CD4-positive, alpha-beta T cell treated with Interleukin-4 for 1 hour (primary cell): ENCODE data around the gene SPRN.
"Not testable (repeated sequence)": the region's sequence is repeated elsewhere in the genome, so short reads cannot be mapped to it uniquely, and the experiment has no call there.

ENCODE experiments used
- DNase-seq, 2 donors: peaks; one replicate each; pipeline ENCODE4 v3.0.0-alpha.2; 2020 to 2022

Gene SPRN

DNA sequence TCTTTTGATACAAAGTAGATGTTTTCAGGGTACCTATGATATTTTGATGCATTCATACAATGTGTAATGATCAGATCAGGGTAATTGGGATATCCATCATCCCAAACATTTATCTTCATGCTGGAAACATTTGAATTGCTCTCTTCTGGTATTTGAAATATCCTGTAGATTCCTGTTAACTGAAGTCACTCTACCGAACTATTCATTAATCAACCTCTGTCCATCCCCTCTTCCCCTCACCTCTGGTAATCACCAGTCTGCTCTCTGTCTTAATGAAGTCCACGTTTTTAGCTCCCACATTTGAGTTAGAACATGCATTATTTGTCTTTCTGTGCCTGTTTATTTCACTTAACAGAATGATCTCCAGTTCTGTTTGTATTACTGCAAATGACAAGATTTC lies 19.2 kb downstream of the SPRN start:
- no peak for DNase-seq

DNA sequence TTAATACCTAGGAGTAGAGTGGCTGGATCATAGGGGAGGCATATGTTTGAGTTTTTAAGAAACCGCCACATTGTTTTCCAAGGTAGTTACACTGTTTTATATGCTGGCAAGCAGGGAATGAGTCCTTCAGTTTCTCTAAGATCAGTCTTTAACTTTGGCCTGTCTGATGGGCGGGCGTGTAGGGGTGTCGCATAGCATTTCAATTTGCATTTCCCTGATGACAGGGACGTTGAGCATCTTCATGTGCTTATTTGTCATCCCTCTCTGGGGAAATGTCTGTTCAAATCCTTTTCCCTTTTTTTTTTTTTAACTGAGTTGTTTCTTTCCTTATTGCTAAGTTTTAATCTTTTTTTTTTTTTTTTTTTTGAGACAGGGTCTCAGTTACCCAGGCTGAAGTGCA lies 20.6 kb downstream of the SPRN start:
- no peak for DNase-seq

DNA sequence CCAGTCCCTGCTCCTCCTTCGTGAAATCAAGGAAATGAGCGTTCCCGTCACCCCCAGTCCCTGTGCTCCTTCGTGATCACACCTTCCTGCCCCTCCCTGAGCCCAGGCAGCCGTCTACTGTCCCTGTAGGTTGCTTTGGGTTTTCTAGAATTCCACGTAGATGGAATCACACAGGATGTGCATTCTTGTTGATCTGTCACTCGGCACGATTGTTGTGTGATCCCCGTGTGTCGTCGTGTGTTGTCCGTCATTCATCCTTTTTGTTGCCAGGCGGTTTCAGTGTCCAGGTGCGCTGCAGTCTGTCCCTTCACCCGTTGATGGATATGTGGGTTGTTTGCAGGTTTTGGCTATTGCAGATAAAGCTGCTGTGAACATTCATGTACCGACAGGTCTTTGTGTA lies 21.1 kb downstream of the SPRN start:
- DNase-seq: no peak

DNA sequence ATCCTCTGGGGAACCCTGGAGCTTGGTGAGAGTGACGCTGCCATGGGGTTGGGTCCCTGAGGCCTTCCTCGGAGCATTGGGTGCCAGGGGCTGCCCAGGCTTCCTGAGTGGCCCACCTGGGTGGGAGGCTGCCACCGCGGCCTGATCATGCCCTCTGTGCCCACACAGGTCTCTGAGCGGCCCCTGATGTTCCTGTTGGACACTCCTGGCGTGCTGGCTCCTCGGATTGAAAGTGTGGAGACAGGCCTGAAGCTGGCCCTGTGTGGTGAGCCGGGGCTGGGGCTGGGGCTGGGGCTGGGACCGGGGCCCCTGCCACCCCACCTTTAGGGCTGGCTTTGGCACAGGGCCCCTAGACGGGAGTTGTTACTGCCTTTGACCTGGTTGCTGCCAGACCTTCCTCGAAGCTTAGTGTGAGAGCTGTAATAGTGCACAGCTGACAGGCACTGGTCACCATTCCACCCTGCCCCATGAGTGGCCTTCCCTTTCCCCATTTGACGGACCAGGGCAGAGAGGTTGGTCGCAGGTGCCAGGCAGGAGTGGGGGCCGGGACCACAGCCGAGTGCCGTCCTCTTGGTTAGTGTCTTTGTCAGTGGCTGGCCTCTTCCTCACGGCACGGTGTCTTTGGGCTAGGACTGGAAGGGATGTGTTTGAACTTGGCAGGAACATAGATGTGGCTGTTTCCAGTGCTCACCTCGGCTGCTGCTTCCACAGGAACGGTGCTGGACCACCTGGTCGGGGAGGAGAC lies 22.3 kb downstream of the SPRN start:
- DNase-seq: peak in 1 of 2 donors; percentile 9

DNA sequence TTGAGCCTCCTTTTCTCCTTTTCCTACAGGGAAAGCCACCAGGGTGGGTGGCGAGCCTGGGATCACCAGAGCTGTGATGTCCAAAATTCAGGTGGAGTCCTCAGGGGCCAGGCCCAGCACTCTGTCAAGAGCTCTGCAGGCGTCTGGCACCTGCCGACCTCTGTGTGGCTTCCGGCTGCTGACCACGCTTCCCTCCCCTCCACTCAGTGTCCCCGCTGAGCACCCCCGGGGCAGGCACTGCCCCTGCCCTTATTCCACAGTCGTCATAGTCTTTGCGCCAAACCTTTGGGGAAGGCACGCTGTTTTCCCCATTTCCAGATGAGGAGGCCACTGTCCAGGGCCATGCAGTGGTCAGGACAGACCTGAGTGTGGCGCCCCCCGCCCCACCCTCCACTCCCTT lies 22.9 kb downstream of the SPRN start:
- peak in 1 of 2 donors; percentile 7 for DNase-seq

DNA sequence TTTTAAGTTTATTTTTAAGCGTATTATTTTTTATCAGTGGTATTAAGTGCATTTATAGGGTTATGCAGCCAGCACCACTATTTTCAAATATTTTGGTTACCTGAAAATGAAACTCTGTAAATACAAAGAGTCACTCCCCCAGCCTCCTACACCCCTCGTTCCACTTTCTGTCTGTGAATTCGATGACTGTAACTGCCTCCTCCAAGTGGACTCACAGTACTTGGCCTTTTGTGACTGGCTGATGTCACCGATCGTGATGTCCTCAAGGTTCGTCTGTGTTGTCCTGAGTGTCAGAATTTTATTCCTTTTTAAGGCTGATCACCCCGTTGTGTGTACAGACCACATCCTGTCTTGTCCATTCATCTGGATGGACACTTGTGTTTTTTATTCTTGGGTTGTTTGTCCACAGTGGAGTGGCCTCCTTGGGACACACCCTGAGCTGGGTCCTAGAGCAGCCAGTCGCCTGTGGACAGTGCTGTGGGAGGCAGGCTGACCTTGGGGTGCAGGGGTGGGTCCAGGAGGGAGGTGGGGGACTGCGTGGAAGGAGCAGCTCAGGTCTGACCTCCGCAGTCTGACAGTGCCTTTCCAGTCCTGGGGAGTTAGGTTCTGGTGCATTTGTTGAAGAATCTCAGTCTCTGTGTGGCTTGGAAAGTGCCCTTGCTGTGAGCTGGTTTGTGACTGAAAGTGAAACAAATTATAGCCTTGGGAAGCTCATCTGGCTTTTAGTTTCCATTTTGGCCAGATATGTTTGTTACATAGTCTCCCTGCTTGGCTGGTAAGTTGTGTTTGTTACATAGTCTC lies 23.6 kb downstream of the SPRN start:
- DNase-seq: peak; percentile 10 to 25

DNA sequence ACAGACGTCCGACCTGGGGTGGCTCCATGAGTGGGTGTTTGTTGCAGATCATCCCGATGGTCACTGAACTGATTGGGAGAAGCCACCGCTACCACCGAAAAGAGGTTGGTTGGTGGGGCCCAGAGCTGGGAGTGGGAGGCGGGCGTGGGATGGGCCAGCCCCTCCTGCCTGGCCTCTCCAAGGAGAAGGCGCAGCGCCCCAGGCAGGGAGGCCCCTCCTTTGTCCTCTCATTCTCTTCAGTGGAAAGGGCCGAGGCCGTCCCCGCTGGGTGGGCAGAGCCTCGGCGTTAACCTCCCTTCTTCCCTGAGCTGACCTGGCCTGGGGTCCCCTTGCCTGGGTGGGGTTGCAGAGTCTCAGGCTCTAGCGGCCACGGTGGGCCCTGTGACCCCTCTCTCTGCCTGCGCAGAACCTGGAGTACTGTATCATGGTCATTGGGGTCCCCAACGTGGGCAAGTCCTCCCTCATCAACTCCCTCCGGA lies 25.3 kb downstream of the SPRN start:
- DNase-seq: no peak

DNA sequence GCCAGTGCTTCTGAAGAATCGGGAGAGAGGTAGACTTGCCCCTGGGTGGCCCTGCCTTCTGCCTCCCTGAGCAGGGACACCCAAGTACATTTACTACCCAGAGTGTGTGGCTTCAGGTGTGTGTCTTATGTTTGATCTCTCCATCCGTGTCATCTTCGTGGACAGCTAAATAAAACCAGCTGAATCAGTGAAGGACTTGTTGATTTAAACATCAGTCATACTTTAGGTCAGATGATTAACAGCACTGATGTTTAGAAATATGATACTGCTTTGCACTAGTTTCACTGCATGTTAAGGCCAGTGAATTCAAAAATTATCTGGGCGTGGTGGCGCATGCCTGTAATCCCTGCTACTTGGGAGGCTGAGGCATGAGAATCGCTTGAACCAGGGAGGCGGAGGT lies 26.5 kb downstream of the SPRN start:
- no peak for DNase-seq

DNA sequence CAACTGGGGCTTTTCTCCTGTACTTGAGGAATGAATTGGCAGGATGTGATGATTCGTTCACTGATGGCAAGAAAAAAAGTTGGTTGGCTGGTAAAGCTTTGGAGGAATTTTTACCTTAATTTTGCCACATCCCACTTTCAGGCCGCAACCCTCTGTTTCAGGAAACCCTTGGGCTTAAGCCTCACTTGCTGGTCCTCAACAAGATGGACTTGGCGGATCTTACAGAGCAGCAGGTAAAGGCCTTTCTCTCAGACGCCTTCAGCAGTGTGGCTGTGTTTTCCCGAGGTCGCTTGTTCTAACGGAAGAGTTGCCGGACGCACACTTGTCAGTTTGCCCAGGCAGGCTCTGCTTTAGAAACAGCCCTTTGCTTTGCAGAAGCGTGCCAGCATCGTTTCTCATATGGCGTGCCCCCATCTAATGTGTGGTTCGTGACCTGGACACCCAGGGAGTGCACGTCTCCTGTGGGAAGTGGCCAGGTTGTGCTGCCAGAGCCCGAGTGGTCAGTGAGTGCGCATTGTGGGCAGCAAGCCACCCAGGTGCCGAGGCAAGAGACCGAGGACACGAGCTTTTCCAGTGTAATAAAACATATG lies 28.3 kb downstream of the SPRN start:
- DNase-seq: no peak

DNA sequence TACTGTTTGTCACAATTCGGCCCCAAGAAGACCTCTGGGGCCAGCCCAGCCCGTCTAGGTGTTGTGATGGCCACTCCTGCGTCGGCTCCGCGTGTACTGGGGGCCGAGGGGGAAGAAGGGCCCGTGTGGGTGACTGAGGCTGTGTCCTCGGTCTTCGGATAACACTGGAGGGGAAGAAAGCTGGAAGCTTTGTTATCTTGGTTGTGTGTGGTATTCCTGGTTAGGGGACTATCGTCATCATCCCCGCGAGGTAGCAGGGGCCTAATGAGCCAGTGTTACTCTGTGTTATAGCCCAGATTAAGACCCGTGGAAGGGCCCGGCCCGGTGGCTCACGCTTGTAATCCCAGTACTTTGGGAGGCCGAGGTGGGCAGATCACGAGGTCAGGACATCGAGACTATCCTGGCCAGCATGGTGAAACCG lies 29.6 kb downstream of the SPRN start:
- no peak for DNase-seq

DNA sequence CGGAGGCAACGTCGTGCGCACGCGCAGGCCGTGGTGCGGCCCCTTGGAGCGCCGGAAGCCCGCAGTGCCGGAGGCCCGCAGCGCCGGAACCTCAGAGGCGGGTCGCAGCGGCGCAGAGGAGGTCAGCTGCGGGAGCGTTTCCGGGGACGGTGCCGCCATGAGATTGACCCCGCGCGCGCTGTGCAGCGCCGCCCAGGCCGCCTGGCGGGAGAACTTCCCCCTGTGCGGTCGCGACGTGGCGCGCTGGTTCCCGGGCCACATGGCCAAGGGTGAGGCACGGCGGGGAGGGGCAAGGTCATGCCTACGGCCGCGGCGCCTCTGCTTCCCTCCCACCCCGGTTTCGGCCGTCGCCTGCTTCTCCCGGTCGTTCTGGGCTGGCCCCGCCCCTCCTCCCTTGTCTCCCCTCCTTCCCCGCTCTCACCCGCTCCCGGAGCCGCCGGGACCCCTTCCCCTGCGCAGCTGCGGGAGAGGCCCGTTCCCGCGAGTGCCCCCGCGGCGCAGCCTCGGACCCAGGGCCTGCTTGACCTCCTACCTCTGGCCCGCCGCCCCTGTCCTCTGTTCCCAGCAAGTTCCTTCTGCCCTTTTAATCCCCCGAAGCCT lies 30.3 kb downstream of the SPRN start, which contains the start of gene MTG1:
TSS of gene MTG1 (plus strand) at position 94 of the 600 bp plus-strand sequence. CDS start at position 158, 64 bp downstream.
- peak; percentile 93 for DNase-seq

DNA sequence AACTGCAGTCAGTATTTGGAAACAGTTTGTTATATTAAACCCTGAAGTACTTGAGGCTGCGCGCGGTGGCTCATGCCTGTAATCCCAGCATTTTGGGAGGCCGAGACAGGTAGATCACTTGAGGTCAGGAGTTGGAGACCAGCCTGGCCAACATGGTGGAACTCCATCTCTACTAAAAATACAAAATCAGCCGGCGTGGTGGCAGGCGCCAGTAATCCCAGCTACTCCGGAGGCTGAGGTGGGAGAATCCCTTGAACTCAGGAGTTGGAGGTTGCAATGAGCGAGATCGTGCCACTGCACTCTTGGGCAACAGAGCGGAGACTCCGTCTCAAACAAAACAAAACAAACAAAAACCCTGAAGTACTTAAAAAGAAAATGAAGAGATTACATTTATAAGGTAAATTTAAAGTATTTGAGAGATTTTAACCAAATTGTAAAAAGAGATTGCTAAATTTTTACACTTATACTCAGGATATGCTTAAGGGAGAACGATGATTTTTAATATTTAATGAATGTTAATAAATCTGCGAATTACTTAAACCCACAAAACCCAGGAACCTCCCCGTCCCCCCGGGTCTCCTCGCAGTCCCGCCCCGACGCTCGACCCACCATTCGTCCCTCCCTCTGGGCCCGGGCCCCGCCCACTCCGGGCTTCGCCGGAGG lies 30.9 kb downstream of the SPRN start:
- no peak for DNase-seq

DNA sequence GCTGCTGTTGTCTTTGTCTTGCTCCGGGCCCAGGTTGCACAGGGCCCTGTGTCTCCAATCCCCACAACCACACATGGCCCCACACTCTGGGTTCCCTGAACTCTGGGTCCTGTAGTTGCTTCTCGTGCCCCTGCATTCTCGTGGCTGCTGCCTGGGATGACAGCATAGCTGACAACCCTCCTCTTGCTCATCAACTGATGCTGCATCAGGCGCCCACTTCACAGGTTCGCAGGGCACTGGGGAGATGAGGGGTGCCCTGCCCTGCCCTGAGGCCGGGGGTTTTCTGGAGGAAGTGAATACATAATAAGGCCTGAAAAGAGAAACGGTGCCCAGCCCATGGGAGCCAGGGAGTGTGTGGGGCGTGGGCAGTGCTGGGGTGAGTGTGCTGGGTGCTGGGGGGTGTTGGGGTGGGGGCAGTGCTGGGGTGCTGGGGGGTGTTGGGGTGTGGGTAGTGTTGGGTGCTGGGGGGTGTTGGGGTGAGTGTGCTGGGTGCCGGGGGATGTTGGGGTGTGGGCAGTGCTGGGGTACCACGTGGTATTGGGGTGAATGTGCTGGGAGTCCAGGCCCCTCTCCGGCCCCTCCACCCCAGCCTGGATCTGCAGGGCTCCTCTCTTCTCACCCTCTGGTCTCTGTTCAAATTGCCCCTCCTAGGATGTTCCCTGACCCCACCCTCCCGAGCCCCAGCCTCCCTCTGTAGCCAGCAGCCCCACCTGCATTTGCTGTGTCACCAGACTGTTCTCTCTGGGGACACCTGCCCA lies 32.5 kb downstream of the SPRN start:
- peak in 1 of 2 donors; percentile 21 for DNase-seq

DNA sequence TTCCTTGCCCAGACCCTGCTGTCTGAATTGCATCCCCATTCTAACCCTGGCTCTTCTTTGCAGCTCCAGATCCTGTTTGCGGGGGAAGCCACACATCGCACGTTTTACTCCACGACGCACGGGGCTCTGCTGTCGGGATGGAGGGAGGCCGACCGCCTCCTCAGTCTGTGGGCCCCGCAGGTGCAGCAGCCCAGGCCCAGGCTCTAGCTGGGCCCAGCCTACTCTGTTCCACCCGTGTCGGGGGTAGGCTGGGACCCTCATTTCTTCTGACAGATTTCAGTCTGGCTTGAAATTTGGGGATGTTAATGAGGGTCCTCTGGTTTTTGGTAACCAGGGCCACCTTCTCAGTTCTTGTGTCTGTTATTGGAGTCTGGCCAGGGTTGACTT lies 33.2 kb downstream of the SPRN start:
- no peak for DNase-seq

DNA sequence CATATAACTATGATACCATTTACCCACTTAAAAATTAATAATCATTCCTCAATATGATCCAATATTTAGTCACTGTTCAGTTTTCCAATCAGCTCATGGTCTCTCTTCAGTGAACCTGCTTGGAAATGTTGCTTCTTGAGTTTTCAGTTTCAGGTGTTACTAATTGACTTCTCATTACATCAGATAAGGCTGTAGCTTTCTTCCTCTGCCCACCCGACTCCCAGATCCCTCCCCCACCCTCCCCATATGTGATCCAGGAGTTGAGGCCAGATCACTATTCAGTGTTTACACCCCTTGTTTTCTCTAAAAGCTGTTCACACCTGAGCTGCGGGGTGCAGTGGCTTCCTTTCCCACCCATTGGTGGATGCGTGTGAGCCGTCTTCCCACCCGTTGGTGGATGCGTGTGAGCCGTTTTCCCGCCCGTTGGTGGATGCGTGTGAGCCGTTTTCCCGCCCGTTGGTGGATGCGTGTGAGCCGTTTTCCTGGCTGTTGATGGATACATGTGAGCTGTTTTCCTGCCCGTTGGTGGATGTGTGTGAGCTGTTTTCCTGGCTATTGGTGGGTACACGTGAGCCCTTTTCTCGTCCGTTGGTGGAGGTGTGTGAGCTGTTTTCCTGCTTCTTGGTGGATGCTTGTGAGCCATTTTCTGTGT lies 33.7 kb downstream of the SPRN start:
- DNase-seq: no peak

DNA sequence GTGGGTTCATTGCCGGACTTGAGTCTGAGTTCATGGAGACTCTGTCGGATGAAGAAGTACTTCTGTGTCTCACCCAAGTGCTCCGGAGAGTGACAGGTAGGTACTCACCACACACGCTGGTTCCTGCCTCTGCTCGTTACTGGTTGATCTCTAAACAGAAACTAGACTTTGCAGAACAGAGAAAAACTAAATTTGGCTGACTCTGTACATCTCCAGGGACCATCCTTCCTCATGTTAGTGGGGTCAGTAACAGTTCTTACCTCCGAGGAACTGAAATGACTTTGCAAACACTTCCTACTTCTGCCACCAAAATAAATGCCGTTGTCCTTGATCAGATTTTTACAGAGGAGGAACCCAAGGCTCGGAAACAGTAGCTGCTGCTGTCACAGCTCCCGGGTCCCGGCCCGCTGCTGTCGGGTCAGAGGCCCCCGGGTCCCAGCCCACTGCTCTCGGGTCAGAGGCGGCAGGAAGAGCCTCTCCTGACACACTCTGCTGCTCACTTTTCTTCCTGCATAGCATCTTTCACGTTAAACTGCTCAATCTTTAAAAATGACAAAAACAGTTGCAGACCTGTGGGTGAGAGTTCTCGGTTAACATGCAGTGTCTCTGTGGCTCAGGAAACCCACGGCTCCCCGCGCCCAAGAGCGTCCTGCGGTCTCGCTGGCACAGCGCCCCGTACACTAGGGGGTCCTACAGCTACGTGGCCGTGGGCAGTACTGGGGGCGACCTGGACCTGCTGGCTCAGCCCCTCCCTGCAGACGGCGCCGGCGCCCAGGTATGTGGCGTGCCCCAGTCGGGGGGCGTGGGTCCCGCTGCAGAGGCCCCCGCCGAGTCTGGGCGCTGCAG lies 35.2 kb downstream of the SPRN start:
- peak; percentile 58 to 76 for DNase-seq

DNA sequence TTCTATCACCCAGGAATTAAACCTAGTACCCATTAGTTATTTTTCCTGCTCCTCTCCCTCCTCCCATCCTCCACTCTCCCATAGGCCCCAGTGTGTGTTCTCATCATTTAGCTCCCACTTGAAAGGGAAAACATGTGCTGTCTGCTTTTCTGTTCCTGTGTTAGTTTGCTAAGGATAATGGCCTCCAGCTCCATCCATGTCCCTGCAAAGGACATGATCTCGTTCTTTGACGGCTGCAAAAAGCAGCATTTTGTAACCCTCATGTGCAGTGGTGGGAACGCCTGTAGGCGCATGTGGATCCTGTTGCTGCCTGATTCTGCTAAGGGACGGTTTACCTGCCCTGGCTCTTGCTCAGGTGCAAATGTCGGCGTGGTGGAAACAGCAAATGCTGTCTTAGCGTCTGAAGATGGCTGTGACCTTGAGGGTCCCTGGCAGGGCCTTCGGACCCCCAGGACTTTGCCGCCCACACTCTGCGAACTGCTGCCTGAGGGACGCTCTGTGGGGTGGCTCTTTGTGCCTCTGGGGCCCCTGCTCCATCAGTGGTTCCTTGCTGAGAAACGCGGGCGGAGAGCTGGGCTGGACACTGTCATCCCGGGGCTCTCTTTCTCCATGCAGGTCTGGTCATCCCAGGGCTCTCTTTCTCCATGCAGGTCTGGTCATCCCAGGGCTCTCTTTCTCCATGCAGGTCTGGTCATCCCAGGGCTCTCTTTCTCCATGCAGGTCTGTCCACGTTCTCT lies 36.0 kb downstream of the SPRN start:
- DNase-seq: no peak

DNA sequence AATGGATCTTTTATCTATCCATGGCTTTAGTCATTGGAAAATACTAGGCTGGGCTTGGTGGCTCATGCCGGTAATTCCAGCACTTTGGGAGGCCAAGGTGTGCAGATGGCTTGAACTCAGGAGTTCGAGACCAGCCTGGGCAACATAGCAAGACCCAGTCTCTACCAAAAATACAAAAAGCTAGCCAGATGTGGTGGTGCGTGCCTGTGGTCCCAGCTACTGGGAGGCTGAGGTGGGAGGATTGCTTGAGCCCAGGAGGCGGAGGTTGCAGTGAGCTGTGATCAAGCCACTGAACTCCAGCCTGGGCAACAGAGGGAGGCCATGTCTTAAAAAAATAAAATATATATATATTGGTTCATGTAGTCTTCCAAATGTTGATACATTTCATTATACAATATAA lies 37.5 kb downstream of the SPRN start:
- DNase-seq: not testable (repeated sequence)

DNA sequence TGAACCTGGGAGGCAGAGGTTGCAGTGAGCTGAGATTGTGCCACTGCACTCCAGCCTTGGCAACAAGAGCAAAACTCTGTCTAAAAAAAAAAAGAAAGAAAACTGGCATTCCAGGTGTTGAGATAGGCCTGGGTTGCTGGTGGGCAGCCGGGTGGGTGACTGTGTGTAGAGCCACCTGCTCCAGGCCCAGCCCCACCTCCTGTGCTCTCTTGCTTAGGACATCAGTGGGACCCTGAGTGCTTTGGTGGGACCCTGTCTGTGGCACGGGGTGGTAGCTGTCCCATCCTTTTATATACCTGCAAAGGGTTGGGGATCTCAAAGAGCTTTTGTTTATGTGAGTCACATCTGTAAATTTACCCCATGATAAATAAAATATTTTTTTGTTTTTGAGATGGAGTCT lies 39.2 kb downstream of the SPRN start:
- no peak for DNase-seq

DNA sequence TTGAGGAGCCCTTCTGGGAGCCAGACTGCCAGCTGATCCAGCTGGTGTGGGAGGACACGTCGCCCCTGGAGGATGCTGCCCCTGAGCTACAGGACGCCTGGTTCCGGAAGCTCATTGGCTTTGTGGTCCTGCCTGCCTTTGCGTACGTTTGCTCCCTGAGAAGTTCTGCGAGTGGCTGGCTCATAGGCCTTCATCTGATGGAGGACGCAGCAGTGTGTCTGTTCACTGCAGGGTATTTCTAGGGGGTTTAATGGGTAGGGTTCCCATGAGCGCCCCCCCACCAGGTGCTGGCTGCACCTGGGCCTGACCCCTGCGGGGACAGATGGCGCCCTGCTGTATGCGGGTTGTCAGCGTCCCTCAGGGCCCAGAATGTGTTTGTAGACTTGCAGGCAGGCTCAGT lies 40.4 kb downstream of the SPRN start:
- DNase-seq: no peak
